Psoas muscle (tissue), 8 donors: ENCODE measurements around the gene PACC1. TPM values are rescaled to one million over a fixed set of nuclear protein-coding genes. Genes with fewer than 3 reads are reported as not detected.
A peak's percentile ranks its signal among the peaks of the same experiment; 100 is the strongest.

ENCODE experiments used
- ATAC-seq, 4 donors: fragments of 200-7000 bp; cut with Tn5 transposase; one replicate each; pipeline ENCODE4 v1.9.1; 2020; ENCODE audit warnings: moderate library complexity in 3 of 4, mild to moderate bottlenecking in 2 of 4
- DNase-seq, 2 donors: peaks; one replicate each; pipeline ENCODE4 v3.0.0-alpha.2; 2020
- H3K27ac ChIP-seq: fragments of 200-600 bp; one replicate; pipeline ENCODE4 v1.8.0; 2022
- H3K27me3 ChIP-seq, 3 donors: fragments of 200-600 bp in 1 of 3; one replicate each; pipeline versions ENCODE4 v1.6.1 to v1.8.0; 2013 to 2022; ENCODE audit warnings: low read length in 2 of 3, mild to moderate bottlenecking in 2 of 3, moderate library complexity in 1 of 3; ENCODE audit not compliant: insufficient read depth in 3 of 3
- H3K36me3 ChIP-seq, 2 donors: fragments of 200-600 bp in 1 of 2; one replicate each; pipeline versions ENCODE4 v1.6.1 to v1.8.0; 2013 to 2022; ENCODE audit warnings: low read depth in 1 of 2, mild to moderate bottlenecking in 1 of 2, moderate library complexity in 1 of 2; ENCODE audit not compliant: insufficient read depth in 1 of 2
- H3K4me1 ChIP-seq: fragments of 200-600 bp; one replicate; pipeline ENCODE4 v1.8.0; 2022
- H3K4me3 ChIP-seq: fragments of 200-600 bp; one replicate; pipeline ENCODE4 v1.8.0; 2022; ENCODE audit warnings: mild to moderate bottlenecking
- H3K9me3 ChIP-seq: fragments of 200-600 bp; one replicate; pipeline ENCODE4 v1.8.0; 2022
- WGBS, 3 donors: extraction: QIAGEN DNeasy Blood & Tissue Kit; methylation state at CpG; one replicate each; pipeline versions ENCODE4 v1.1.6 to v1.1.7; 2013; 5-methylcytosine and 5-hydroxymethylcytosine counted together
- intact Hi-C, 2 donors: fragments of 100-400 bp; cut with DNase I; formaldehyde crosslinking; loops; one replicate each; pipeline versions ENCODE4 v1.11.0 to v1.14.2; 2022
- polyA plus RNA-seq, 3 donors: library from polyadenylated mRNA; stranded (reverse); fragments of 200-250 nt; gene quantifications; one replicate each; pipeline ENCODE4 v1.2.3, GENCODE V29; 2013
- total RNA-seq, 4 donors: library from RNA; stranded (reverse); fragmentation: NEBNext Ultra II Directional in 2 of 4; extraction: Animal tissue kit (Norgen Biotek cat#: 25700) in 2 of 4; gene quantifications; one replicate each; pipeline versions ENCODE4 v1.2.1 to v1.2.4, GENCODE V29; 2021 to 2023
- TF ChIP-seq, protein P1 (sequence below): fragments of 200-600 bp; IDR thresholded peaks from one replicate; pipeline ENCODE4 v1.8.0; 2022; ENCODE audit warnings: antibody characterized with exemption
- donor health status: healthy with polysubstance abuse.
- donor health status: DM: no; HTN: no; CAD: no; lungs with moderate emphysema.
- donor health status: Bipolar disorder and iron deficiency.
- donor health status: healthy.
- donor health status: DM: yes; HTN: yes; CAD: no.
- donor health status: DM: no; HTN: no; CAD: no.
- donor health status: DM: no; HTN: no; CAD: no.
- donor health status: DM: yes; HTN: yes; CAD: no.

The PACC1 gene
- total and polyA plus RNA-seq, 7 donors: 1.1 to 5.6 (median 2.3) TPM

- H3K27me3 ChIP-seq: no peaks in the 10 kb centered on the region
- H3K27ac ChIP-seq: no peak overlapping the region
- no peak overlapping the region for H3K4me3 ChIP-seq
- intact Hi-C loops: loop anchor here (2.0 to 5.0 kb wide), 4 partner anchors 85 to 304 kb away; no protein-coding TSS in a partner anchor
- ATAC-seq: peak; percentile 31 to 66 (median 54)
- peaks cover 3 to 40% of the 10 kb centered on the region in 2 donors for H3K36me3 ChIP-seq
- TF ChIP-seq, protein P1, sequence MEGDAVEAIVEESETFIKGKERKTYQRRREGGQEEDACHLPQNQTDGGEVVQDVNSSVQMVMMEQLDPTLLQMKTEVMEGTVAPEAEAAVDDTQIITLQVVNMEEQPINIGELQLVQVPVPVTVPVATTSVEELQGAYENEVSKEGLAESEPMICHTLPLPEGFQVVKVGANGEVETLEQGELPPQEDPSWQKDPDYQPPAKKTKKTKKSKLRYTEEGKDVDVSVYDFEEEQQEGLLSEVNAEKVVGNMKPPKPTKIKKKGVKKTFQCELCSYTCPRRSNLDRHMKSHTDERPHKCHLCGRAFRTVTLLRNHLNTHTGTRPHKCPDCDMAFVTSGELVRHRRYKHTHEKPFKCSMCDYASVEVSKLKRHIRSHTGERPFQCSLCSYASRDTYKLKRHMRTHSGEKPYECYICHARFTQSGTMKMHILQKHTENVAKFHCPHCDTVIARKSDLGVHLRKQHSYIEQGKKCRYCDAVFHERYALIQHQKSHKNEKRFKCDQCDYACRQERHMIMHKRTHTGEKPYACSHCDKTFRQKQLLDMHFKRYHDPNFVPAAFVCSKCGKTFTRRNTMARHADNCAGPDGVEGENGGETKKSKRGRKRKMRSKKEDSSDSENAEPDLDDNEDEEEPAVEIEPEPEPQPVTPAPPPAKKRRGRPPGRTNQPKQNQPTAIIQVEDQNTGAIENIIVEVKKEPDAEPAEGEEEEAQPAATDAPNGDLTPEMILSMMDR: no peak
- no peak for DNase-seq
- H3K4me1 ChIP-seq: peaks cover 7% of the 10 kb centered on the region
- no peaks in the 10 kb centered on the region for H3K9me3 ChIP-seq
- 49 to 63% (median 54%) methylated on average over 5 of the region's 5 CpGs for WGBS, 3 donors
Measured at GRCh38 chr1:212366901-212367300, 47.8 kb downstream of the PACC1 start.

- H3K9me3 ChIP-seq: no peaks in the 10 kb centered on the region
- intact Hi-C loops: loop anchor here (5.0 kb wide), 3 partner anchors 87 to 293 kb away; no protein-coding TSS in a partner anchor
- no peaks in the 10 kb centered on the region for H3K27me3 ChIP-seq
- TF ChIP-seq, protein P1: no peak
- no peak overlapping the region for H3K4me3 ChIP-seq
- no peak for DNase-seq
- no peak overlapping the region for H3K27ac ChIP-seq
- WGBS, 3 donors: 36 to 64% (median 52%) methylated on average over 7 of the region's 7 CpGs
- peak in 3 of 4 donors; percentile 47 to 83 (median 53) for ATAC-seq
- H3K36me3 ChIP-seq: peaks cover 3 to 59% of the 10 kb centered on the region in 2 donors
- H3K4me1 ChIP-seq: peaks cover 7% of the 10 kb centered on the region
Measured at GRCh38 chr1:212364985-212365384, 49.7 kb downstream of the PACC1 start.

DNA sequence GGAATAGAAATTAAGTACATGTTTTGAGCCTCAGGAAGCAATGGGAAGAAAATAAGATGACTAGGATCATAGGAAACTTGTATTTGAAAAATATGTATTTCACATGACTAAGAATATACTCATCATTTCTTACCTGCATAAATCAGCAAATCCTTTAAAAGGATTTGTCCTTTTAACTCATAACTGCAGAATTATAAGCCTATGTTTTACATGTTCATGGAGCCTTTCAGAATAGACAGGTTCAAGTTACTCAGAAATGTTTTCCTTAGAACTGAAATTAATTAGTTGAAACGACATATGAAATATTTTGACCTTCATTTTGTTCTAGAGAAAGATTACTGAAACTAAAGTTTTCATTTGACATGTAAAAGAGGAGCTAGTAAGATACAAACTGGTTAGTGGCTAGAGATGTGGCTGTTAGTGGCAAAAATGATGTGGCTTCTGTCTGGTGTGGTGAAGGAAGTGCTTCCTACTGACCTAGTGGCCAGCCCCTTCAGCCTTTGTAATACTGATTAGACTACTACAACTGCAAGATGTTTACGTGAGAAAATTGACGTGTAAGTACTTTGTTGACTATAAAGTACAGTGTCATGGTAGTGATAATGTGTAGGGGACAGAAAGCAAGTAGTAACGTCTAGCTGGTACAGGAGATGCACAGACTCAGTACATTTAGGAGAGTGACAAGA lies 54.7 kb downstream of the PACC1 start:
- H3K4me1 ChIP-seq: peaks cover 7% of the 10 kb centered on the region
- H3K27me3 ChIP-seq: no peaks in the 10 kb centered on the region
- H3K9me3 ChIP-seq: no peaks in the 10 kb centered on the region
- peaks cover 5 to 82% of the 10 kb centered on the region in 2 donors for H3K36me3 ChIP-seq
- ATAC-seq: no peak
- TF ChIP-seq, protein P1: no peak
- DNase-seq: no peak
- H3K4me3 ChIP-seq: no peak overlapping the region
- intact Hi-C loops: no loop called here
- 81 to 87% (median 86%) methylated on average over 4 of the region's 4 CpGs for WGBS, 3 donors
- no peak overlapping the region for H3K27ac ChIP-seq

DNA sequence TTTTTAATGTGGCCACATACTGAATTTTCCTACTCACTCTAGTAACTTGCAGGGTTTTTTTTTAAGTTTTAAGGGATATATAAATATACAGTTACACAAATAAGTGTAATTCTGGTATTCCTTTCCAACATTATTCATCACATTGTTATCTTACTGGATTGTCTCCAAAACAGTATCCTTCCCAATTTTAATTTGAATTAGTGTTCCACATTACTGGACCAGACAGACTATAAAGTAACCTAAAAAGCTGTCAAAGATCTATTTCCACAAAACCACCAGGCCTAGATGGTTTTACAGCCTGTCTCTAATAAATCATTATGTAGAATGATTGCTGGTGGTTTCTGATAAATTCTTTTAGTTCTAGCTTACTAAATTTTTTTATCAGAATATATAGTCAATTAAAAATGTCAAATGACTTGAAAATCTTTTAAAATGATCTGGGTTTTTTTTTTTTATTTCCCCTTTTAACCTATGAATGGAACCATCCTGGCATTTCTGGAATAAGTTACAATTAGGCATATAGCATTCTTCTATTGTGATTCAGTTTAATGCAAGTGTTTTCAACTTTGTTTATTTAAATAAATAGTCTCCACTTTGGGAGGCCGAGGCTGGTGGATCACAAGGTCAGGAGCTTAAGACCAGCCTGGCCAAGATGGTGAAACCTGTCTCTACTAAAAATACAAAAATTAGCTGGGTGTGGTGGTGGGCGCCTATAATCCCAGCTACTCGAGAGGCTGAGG lies 59.3 kb downstream of the PACC1 start:
- Histone ChIP-seq H3K36me3 (peaks cover 5 to 84% of the 10 kb centered on the region in 2 donors), H3K9me3 (no peaks in the 10 kb centered on the region), H3K27ac (no peak overlapping the region), H3K4me1 (no peaks in the 10 kb centered on the region), H3K4me3 (no peak overlapping the region), H3K27me3 (no peaks in the 10 kb centered on the region)
- no peak for DNase-seq
- ATAC-seq: no peak
- TF ChIP-seq, protein P1: no peak
- WGBS, 3 donors: 93 to 95% (median 93%) methylated on average over 3 of the region's 3 CpGs
- intact Hi-C loops: no loop called here
